OCI-LY1 (cell line): ENCODE data around the gene SPO11.

Experiments
- H2AFZ ChIP-seq: fragments of 200-600 bp; sonication (generic), shearing (Covaris generic); 2 replicates; pipeline ENCODE4 v1.6.0; 2014; ENCODE audit warnings: antibody characterized with exemption, mild to moderate bottlenecking, low read length
- H3F3A ChIP-seq: fragments of 200-600 bp; sonication (generic), shearing (Covaris generic); 2 replicates; pipeline ENCODE4 v1.6.0; 2014; ENCODE audit warnings: mild to moderate bottlenecking, antibody characterized with exemption, low read length, moderate library complexity; ENCODE audit not compliant: insufficient read depth
- H3K27ac ChIP-seq: fragments of 200-600 bp; sonication (generic); 2 replicates; pipeline ENCODE4 v1.5.1; 2014; ENCODE audit warnings: low read length, mixed run types, mild to moderate bottlenecking, low read depth; ENCODE audit not compliant: poor library complexity, severe bottlenecking
- H3K27me3 ChIP-seq: fragments of 200-600 bp; sonication (generic); 2 replicates; pipeline ENCODE4 v1.6.0; 2014; ENCODE audit warnings: antibody characterized with exemption, mild to moderate bottlenecking, low read length, moderate library complexity; ENCODE audit not compliant: insufficient read depth
- H3K36me3 ChIP-seq: fragments of 200-600 bp; sonication (generic); 2 replicates; pipeline ENCODE4 v1.6.1; 2014; ENCODE audit warnings: mild to moderate bottlenecking, antibody characterized with exemption, low read length, moderate library complexity, mixed read lengths; ENCODE audit not compliant: insufficient read depth
- H3K4me1 ChIP-seq: fragments of 200-600 bp; sonication (generic); 2 replicates; pipeline ENCODE4 v1.5.1; 2014; ENCODE audit warnings: mild to moderate bottlenecking, low read length, moderate library complexity; ENCODE audit not compliant: insufficient read depth, severe bottlenecking
- H3K4me2 ChIP-seq: fragments of 200-600 bp; sonication (generic), shearing (Covaris generic); 2 replicates; pipeline ENCODE4 v1.6.1; 2014; ENCODE audit warnings: low read length
- H3K4me3 ChIP-seq: fragments of 200-600 bp; sonication (generic); 2 replicates; pipeline ENCODE4 v1.5.1; 2014; ENCODE audit warnings: low read length, low read depth, mild to moderate bottlenecking, mixed read lengths; ENCODE audit not compliant: poor library complexity, severe bottlenecking
- H3K79me2 ChIP-seq: fragments of 200-600 bp; shearing (Covaris generic); 2 replicates; pipeline ENCODE4 v1.6.1; 2016; ENCODE audit warnings: mixed run types, low read length, mixed read lengths; ENCODE audit not compliant: insufficient read depth
- H3K9ac ChIP-seq: fragments of 200-600 bp; sonication (generic), shearing (Covaris generic); 2 replicates; pipeline ENCODE4 v1.6.1; 2014; ENCODE audit warnings: mild to moderate bottlenecking, low read length, mixed read lengths
- H3K9me2 ChIP-seq: fragments of 200-600 bp; sonication (generic), shearing (Covaris generic); 2 replicates; pipeline ENCODE4 v1.6.1; 2014; ENCODE audit warnings: low read depth, mild to moderate bottlenecking, low read length, mixed read lengths
- H3K9me3 ChIP-seq: fragments of 200-600 bp; shearing (Covaris generic); 2 replicates; pipeline ENCODE4 v1.6.1; 2014; ENCODE audit warnings: low read length, mixed read lengths
- H4K20me1 ChIP-seq: fragments of 200-600 bp; sonication (generic), shearing (Covaris generic); 2 replicates; pipeline ENCODE4 v1.6.0; 2016; ENCODE audit warnings: mild to moderate bottlenecking, low read length; ENCODE audit not compliant: insufficient read depth
- CTCF ChIP-seq: fragments of 200-600 bp; sonication (generic), shearing (Covaris generic); IDR thresholded peaks from 2 replicates; pipeline ENCODE4 v1.5.1; 2017; ENCODE audit warnings: mild to moderate bottlenecking, antibody characterized with exemption, low read length, moderate library complexity, mixed read lengths
- EZH2 ChIP-seq: fragments of 200-600 bp; sonication (generic), shearing (Covaris generic); IDR thresholded peaks from 2 replicates; pipeline ENCODE4 v1.8.0; 2017; ENCODE audit warnings: borderline replicate concordance, mixed run types, mild to moderate bottlenecking, antibody characterized with exemption, low read length, moderate library complexity, mixed read lengths

Gene SPO11

DNA sequence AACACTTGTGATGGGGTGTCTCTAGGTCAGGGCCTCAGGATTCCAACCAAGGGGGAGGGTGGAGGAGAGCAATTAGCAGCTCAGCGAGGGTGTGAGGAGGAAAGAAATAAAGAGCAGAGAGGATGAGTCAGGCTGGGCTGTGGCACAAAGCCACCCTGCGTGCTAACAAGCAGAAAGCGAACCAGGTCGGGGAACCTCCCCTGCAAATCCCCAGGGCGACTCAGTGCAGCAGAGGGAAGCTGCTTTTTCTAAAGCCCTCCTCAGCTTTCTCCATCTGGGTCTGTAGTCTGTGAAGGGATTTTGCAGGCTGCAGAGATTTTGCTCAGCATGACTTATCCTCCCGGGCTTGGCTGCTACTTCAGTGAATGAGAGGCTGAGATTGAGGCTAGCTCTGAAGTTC, 6.6 kb upstream of the SPO11 start:
- H3K9me2 ChIP-seq = no peaks in the 10 kb centered on the region
- H3K9me3 ChIP-seq = no peaks in the 10 kb centered on the region
- H3K36me3 ChIP-seq = no peaks in the 10 kb centered on the region
- peak overlapping the region; percentile 54 for H3K4me2 ChIP-seq
- peak overlapping the region; percentile 4 for H3K4me3 ChIP-seq
- peaks cover 100% of the 10 kb centered on the region for H3K4me1 ChIP-seq
- no peaks in the 10 kb centered on the region for H3K79me2 ChIP-seq
- peak overlapping the region; percentile 64 for H3K9ac ChIP-seq
- H2AFZ ChIP-seq = no peak overlapping the region
- H3K27me3 ChIP-seq = no peaks in the 10 kb centered on the region
- H4K20me1 ChIP-seq = no peaks in the 10 kb centered on the region
- peaks cover 12% of the 10 kb centered on the region; the same call in 1 of the 2 replicates for H3F3A ChIP-seq
- peak overlapping the region; percentile 100 for H3K27ac ChIP-seq
- TF ChIP-seq EZH2 = no peak
- TF ChIP-seq CTCF = no peak

GRCh38 chr20:57325632-57326356, 3.8 kb upstream of the SPO11 start:
- peak overlapping the region; percentile 100 for H3K27ac ChIP-seq
- H3K4me3 ChIP-seq = peak overlapping the region; percentile 46
- H4K20me1 ChIP-seq = no peaks in the 10 kb centered on the region
- no peaks in the 10 kb centered on the region for H3K79me2 ChIP-seq
- no peaks in the 10 kb centered on the region for H3K27me3 ChIP-seq
- peaks cover 15% of the 10 kb centered on the region; the same call in 1 of the 2 replicates for H3F3A ChIP-seq
- H3K9me2 ChIP-seq = no peaks in the 10 kb centered on the region
- H2AFZ ChIP-seq = no peak overlapping the region
- H3K4me1 ChIP-seq = peaks cover 100% of the 10 kb centered on the region
- peak overlapping the region; percentile 69 for H3K4me2 ChIP-seq
- H3K9ac ChIP-seq = peak overlapping the region; percentile 76
- TF ChIP-seq EZH2 = no peak
- TF ChIP-seq CTCF = no peak
- no peaks in the 10 kb centered on the region for H3K9me3 ChIP-seq
- H3K36me3 ChIP-seq = no peaks in the 10 kb centered on the region

DNA sequence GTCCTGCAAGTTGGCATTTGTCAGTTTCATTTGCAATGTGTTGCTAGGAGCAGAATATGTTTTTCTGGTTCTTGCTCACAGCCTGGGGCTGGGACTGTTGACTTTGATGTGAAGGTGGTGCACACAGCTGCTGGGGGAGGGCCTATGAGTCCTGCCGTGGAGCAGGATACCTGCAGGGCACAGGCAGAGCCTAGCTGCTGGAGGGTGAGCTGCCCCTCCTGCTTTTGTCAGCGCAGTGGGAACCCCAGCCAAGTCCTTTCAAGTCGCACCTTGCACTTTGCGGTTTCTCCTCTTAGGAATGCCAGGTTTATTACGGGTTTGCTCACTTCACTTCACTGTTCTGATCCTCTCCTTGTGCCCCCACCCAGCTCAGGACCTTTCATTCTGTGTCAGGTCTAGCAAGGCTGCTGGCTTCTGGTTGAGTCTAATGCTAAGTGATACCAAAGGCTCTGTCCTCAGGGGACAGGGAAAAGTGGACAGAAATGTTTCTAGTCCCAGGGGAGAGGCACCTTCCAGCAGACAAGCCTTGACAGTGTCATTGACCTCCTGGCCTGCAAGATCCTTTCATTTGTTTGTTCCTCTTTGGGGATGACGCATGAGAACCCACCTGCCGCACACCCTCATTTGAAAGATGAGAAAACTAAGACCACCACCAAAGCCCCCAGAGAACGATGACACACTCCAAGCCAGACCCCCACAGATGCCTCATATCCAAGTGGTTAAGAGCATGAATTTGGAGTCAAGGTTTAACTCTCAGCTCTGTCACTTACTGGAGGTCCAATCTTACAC, 2.7 kb upstream of the SPO11 start:
- H3K4me3 ChIP-seq = peak overlapping the region; percentile 45
- H3K9ac ChIP-seq = peak overlapping the region; percentile 76
- H3K36me3 ChIP-seq = no peaks in the 10 kb centered on the region
- H2AFZ ChIP-seq = no peak overlapping the region
- no peaks in the 10 kb centered on the region for H3K27me3 ChIP-seq
- peaks cover 15% of the 10 kb centered on the region; the same call in 1 of the 2 replicates for H3F3A ChIP-seq
- peaks cover 100% of the 10 kb centered on the region for H3K4me1 ChIP-seq
- no peaks in the 10 kb centered on the region for H4K20me1 ChIP-seq
- no peaks in the 10 kb centered on the region for H3K9me2 ChIP-seq
- H3K9me3 ChIP-seq = no peaks in the 10 kb centered on the region
- H3K79me2 ChIP-seq = no peaks in the 10 kb centered on the region
- peak overlapping the region; percentile 100 for H3K27ac ChIP-seq
- peak overlapping the region; percentile 69 for H3K4me2 ChIP-seq
- no peak for TF ChIP-seq CTCF
- no peak for TF ChIP-seq EZH2
